Activated CD4-positive, CD25-positive, alpha-beta regulatory T cell treated with anti-CD3 and anti-CD28 coated beads, Interleukin-2, amount 50 U/mL, for 72 hours (primary cell): ENCODE results near the gene ITGBL1.

Experiments
- DNase-seq: peaks from one replicate; pipeline ENCODE4 v3.0.0; 2021

The ITGBL1 gene

DNA sequence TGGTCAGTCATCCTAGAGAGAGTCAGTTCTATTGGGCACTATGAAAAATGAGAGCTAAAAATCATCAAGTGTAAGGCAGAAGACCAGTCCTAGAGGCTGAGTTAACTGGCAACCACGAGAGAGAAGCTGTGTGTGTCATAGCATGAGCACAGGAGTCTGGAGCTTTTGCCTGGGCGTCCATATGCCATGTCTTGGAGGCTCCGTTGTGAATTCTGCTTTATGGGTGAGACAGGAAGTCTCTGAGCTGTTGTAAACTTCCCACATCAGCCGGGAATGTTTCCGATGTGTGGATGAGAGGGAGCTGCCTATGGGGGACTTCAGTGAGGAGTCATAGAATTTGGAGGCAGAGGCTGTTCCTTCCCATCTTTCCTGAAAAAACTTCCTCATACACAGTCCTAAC lies 120.0 kb downstream of the ITGBL1 start:
- DNase-seq: no peak

DNA sequence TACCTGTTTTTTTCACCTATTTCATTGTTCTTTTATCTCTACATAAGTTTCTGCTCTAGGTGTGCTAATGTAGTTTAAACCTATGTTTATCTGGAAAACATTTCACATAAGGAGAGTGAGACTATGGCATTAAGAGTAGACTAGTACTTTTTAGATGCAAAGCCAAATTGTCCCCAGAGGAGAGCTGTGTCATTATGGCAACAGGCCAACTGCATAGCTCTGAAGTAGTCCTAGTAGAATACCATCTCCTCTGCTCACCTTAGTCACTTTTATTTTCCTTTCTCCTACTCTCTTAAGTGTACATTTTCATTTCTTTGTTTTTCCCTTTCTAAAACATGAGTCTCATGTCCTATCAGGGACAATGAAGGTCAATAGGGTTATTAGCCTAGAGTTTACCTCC lies 123.1 kb downstream of the ITGBL1 start:
- DNase-seq: no peak

DNA sequence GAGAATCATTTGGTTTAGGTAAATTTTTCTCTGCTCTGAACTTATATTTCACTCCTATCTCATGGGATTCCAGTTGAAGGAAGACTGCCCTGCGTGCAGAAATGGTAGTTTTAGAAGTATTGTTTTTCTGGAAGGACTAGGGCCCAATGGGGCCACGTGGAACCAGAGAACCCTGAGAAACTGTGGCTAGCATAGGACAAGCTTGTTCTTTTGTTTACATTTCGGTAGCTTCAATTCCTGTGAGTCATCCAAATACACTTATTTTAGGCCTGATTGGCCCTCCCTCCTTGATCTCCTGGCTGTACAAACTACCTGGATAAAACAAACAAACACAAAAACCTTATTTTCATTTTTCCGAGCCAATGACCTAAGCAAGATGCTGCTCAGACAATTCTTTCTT lies 124.0 kb downstream of the ITGBL1 start:
- no peak for DNase-seq

DNA sequence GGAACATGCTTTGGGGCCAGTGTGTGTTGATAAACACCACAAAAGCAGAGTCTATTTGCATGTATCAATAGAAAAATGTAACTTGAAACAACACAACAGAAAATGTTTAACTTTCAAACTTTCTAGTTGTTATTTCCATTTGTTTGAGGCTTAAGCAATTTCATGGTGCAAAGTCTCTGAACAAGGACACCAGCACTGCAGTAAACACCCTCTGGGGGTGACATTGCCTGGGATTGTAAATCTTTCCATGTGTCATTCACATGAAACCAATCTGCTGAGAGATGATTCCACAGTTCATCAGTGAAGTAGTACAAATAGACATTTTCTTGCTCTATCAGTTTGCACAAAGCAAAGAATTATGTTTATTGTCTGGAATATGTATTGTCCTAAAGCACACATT lies 124.5 kb downstream of the ITGBL1 start:
- no peak for DNase-seq

DNA sequence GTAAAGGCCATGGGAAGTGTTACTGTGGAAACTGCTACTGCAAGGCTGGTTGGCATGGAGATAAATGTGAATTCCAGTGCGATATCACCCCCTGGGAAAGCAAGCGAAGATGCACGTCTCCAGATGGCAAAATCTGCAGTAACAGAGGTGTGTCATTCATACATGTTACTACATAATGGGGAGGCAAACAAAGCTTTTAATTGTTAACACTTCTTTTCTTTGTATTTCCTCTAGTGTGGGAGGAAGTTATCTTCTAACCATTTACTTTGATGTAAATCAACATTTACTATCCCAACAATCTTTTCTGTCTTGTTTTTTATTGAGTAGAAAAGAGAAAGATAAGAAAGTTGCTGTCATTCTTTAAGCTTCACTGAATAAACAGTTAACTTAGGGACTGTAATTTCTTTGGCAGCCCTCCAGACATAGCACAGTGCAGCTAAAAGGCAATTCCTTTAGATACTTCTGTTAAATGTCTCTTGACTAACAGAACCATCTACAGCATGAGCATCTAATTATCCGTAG lies 126.9 kb downstream of the ITGBL1 start:
- no peak for DNase-seq

DNA sequence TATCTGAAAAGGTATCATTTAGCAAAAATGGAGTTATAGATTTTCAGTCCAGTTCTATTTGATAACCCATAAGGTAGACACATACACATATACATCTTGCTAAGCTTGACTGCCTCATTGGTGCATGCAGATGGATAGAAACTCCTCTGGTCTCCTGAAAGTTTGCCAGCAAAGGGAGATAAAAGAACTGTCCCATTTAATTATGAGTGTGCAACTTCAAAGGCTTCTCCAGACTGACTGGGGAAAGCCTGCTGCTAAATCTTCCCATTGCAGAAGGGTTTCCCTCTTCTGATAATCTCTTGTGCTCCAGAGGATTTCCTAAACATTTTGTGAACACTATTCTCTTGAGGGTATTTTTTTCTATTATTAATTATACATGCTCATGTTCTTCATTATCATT lies 131.9 kb downstream of the ITGBL1 start:
- no peak for DNase-seq

DNA sequence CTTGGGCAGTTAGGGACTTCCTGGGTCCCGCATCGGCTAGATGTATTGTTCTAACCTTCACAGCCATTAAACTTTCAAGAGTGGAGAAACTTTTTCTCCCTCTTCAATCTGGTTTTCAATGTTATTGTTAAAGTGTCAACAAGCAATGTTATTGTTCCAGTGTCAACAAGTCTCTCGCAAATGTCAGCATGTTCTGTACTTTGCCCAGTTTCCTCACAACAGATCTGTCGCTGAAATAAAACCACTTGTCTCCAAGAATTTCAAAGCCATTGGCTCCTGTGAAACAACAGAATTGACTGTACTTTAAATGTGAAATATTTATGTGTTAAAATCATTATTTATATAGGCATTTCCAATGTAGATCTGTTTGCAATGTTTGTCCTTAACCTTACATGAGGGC lies 138.0 kb downstream of the ITGBL1 start:
- no peak for DNase-seq

DNA sequence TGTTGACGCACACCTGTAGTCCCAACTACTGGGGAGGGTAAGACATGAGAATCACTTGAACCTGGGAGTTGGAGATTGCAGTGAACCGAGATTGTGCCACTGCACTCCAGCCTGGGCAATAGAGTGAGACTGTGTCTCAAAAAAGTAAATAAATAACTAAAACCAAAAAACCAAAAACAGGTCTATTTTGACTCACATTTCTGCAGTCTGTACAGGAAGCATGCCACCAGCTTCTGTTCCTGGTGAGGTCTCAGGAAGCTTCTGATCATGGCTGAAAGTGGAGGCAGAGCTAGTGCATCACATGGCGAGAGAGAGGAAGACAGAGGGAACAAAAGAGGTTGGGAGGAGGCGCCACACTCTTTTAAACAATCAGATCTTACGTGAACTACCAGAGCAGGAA lies 142.5 kb downstream of the ITGBL1 start:
- no peak for DNase-seq

DNA sequence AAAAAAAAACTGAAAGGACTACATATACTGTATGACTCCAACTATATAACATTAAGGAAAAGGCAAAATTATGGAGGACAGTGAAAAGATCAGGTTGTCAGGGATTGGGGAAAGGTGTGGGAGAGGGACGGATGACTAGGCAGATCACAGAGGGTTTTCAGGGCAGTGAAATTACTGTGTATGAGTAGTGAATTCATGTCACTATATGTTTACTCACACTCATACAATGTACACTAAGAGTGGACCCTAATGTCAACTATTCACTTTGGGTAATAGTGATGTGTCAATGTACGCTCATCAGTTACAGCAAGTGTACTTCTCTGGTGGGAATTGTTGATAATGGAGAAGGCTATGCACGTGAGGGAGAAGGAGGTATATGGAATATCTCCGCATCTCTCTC lies 144.3 kb downstream of the ITGBL1 start:
- no peak for DNase-seq

DNA sequence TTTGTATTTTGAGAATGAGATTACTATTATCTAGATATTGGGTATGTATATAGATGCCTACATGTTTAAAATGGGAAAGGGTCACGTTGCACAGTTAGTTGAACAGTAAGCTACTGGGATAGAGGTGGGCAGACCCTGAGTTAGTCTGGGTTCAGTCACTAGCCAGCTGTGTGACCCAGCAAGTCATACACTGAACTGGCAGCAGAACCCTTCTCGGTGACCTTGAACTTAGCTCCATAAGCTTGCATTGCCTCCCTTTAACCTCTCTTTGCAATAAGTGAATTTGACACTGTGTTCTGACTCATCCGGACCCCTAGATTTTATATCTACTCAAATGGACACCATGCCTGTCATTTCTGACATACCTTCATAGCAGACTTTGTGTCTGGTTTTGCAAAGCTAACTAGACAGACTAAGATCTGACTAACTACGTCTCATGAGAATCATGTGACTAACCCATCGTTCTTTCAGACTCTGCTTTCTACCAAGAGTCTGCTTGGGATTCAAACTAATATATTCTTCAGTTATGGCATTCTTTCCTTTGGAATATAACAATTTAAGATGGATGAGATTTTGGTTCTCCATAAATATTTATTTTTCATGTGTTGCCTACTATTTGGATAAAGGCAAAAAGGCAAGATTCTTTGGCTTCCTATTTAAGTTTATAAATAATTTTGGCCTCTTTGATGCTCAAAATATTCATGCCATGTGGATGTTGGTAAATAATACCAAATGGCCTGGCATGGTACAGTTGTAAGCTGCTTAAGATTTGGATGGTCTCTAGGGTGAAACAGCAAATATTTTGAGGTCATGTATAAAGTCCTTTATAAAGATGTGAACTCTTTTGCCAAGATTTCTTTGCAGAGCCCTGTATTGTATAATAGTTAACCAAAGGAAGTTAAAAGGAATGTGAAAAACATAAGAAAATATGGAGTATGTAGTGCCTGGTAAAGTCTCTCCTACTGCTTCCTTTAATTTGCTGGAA lies 159.3 kb downstream of the ITGBL1 start:
- DNase-seq: no peak

DNA sequence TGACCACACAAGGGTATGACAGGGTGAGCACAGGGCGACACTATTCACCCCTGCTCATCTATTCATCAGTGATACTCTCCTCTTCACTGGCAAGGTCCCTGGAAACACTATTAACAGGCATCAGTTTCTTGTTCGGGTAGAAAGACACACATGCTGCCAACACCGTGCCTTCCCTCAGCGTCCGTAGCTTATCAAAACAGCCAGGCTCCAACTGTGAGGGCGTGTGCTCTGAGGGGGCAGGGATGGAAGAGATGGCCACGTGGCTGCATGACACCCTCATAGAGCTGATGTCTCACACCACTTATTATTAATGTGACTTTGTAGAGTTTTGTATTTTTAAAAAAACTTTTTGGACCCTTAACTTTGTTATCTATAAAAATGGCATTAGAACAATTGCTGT lies 160.3 kb downstream of the ITGBL1 start:
- DNase-seq: no peak

DNA sequence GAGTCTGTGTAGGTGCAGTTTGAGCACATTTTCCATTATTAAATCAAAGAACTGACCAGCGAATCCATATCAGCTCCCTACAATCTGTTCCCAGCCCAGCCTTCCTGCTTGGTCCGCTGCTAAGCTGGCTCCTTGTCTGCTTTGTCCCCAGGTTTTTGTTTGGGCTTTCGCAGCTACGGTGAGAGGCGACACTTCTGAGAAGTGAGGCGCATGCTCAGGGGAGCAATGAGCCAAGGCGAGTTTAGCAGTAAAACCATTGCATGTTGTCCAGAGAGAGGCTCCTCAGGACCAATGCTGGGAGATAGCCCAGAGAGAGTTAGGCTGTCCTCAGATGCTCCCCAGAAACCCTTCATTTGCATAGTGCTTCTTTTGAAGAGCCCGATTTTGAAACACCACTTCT lies 162.0 kb downstream of the ITGBL1 start:
- no peak for DNase-seq

DNA sequence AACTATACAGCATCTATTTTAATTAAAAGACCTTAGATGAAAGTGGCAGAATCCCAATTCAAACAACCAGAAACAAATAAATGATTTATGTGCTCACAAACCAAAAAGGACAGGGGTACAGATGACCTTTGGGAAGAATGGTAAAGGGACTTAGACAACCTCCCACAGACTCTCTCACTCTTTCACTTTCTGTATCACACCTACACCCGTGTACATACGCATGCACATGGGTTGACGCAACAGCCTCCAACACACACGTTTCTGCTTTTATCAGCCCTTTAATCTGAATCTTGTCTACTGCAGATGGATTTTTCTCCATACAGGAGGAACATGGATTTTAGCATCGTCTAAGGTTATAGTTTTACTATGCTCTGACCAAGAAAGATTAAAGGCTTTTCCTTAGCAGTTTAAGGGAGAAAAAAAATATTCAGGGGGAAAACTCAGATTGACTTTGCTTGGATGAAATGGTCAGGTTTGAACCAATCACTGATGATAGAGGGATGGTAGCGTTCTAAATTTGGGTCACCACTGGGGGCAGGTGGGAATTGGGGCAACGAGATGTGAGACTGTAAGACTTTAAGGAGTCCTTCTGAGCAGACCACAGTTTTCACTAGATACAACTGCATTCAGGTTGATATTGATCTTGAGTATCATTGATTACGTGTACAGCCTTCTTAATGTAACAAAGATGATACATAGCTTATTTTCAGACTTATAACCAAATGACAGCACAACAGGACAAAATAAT lies 166.1 kb downstream of the ITGBL1 start:
- DNase-seq: no peak

DNA sequence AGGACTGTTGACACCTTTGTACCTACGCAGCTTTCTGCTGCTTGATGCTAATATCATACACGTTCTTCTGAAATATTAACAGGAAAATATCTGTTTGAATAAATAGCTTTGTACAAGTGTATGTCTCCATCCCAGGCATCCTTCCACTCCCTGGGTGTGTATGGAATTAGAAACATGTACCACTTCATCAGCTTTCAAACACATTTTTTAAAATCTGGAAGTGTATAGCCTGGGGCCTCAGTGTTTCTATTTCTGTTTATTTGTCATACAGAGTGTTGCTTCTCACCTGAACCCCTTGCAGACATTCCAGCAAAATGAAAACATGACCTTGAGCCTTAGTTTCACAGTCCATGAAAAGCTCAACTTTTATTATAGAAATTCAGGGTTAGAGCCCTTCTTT lies 168.6 kb downstream of the ITGBL1 start:
- no peak for DNase-seq

DNA sequence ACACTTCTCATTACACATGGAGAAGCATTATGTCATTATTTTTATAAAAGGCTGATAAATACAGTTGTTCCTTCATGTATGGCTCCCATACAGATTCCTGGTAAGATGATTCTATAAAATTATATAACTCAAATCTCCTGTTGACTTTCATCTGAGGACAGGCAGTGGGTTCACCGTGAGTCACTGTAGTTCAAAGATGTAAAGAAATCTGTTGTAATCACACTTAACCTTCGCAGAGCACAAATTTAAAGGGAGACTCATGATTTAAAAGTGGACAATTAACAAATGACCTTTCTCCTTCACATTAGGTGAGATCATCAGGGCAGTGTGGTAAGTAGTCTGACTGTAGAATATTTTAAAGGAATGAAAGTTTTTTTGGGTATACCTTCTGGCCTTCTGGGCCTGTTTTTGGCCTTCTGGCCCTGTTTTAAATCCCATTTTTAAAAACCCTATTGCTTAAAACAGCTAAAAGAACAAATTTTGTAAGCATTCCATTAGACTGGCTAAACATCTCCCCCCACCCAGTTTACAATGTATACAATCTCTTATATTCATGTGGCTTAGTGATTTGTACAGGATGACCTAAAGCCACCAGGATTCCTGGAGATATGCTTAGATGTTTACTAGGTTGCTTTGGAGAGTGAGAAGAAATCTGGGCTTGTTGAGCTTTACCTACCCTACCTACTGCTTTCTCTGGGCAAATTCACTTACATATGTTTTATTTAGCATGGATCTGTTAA lies 171.2 kb downstream of the ITGBL1 start:
- no peak for DNase-seq

DNA sequence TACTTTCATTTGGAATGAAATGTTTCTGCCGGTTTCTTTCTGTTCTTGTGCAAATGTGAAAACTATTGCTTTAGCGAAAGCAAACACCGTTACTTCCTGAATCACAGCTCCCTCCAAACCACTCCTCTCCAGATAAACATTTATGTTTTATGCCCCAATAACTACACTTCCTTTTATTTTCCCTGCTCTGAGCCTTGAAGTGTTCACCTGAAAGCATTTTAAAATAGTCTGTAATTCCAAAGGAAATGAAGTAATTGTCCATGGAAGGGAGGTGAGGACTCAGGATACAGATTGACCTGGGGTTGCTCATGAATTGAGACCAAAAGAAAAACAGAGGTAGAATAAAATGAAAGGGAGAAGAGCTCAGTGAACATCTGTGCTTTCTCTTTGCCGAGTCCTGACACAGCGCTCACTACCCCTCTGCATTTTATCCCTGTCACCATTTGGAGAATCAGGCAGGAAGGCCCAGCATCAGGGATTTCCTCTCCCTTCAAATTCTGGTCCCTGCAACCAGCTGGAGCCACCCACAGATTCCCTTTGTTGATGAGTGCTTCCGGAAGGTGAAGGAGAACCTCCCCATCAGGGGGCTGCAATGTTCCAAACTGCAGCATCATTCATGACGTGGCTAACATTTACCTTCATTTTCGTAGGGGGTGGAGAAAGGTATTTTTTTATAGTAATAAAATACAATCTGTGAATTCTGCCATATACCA lies 171.9 kb downstream of the ITGBL1 start:
- no peak for DNase-seq

DNA sequence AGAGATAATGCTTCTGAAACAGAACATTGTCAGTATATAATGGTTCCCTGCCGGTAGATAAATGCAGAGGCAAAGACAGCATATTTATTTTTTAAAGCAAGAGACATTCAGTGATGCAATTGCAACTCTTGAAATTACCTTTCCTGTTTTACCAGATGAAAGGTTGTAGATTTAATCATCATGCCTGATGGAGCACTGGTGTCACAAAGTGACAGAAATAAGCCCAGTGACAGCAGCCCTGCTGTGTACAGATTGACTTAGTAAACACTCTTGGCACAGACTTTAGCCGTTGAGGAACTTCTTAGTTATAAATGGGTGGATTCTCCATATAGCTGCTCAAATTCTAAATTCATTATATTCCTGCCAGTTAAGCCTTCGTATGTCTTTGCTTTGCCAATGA lies 172.5 kb downstream of the ITGBL1 start:
- no peak for DNase-seq

DNA sequence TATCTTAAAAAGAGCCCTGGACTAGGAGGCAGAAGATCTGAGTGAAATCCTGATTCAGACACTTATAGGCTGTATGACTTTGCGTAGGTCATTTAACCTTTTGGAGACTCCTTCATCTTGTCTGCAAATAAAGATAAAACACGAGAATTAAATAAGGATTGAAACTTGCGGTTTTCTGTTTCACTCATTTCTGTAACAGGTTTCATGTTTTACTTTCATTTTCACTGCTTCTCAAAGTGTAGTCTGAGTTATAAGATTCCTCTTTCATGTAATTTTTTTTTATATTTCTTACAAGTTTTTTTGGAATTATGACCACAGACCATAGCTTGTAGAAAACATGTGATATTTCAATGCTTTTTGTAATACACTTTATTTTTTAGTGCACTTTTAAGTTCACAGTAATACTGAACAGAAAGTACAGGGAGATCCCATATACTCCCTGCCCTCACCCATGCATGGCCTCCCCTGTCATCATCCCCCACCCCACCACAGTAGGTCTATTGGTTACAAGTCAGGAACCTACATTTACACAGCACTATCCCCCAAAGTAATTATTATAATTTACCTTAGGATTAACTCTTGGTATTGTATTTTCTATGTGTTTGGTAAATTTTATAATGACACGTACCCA lies 174.6 kb downstream of the ITGBL1 start:
- no peak for DNase-seq

DNA sequence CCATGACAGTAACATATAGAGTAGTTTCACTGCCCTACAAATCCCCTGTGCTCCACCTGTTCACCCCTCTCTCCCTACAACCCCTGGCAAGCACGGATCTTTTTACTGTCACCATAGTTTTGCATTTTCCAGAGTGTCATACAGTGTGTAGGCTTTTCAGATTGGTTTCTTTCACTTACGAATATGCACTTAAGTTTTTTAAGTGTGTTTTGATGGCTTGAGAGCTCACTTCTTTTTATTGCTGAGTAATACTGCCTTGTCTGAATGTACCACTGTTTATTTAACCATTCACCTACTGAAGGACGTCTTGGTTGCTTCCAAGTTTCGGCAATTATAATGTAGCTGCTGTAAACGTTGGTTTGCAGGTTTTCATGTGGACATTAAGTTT lies 175.1 kb downstream of the ITGBL1 start:
- no peak for DNase-seq

DNA sequence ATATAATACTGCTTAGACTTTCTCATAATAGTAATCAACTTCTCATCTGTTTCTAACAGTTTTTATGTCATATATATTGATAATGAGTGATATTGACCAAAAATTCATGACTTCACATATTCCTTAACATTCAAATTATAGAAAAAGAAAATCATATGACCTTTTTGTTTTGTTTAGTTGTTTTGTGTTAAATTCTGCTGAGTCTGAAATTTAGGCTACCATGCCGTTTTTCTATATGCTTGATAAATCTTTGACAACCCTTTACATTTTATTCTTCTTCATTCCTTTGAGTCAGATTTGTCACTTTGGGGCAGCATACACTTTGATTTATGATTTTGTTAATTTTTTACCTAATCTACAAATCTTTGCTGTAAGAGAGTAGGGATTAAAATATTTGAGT lies 176.4 kb downstream of the ITGBL1 start:
- DNase-seq: no peak

DNA sequence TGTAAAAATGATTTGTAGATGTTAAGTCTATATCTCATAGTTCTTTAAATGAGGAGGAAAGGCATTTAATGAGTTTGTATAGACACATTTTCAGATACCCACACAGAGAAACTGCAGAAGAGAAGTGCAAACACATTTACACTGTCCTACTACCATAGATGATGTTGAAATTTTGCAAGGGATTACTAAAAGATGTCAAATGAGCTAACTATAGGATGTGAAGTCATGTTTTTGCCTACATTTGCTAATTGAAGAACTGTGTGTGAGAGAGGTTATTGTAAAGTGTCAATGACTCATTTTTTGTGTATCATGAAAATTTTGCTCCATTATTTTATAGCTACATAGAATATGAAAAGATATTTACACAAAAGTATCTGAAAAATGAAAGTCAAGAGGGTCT lies 178.9 kb downstream of the ITGBL1 start:
- DNase-seq: no peak

DNA sequence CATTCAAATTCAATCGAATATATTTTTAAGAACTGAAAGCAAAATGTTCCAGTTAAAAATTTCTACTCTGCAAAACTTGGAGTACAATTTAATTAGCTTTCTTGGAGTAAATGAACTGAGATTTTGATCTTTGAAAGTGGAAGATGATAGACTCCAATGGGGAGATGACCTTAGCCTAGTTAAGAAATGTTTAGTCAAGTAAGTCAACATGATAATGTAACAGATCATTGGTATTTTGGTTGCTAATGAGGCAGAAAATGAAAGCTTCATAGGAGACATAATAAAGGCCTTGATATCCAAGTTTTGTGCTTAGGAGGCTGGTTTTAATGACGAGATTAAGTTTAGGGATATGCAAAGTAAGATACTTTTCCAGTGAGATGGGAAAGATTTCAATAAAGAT lies 181.7 kb downstream of the ITGBL1 start:
- DNase-seq: no peak
